GM12873 (cell line): ENCODE measurements around the gene GRB7.

Experiments
- CTCF ChIP-seq: IDR thresholded peaks from 2 replicates; pipeline ENCODE4 v1.5.1; 2012; ENCODE audit warnings: low read depth, mild to moderate bottlenecking, moderate library complexity, low read length, control low read depth; ENCODE audit not compliant: insufficient read depth; ENCODE audit errors: missing control alignments

GRB7 gene

GRCh38 chr17:39793301-39793872 lies 55.6 kb downstream of the GRB7 start:
- no peak for TF ChIP-seq CTCF

- TF ChIP-seq CTCF: no peak
These were observed 56.7 kb downstream of the GRB7 start for GRCh38 chr17:39794249-39794970.
